ENCODE results near the gene LRMDA. TPM values are rescaled to one million over a fixed set of nuclear protein-coding genes. Genes with fewer than 3 reads are reported as not detected.

LRMDA gene
- total and polyA plus RNA-seq, 2 of the 13 experiments (the other 11 are each of a cell fraction or from before 2014, with no cell fraction given): 13.4 to 22.0 TPM

- TF ChIP-seq ZBTB33 (CRISPR knock-in tag; IDR thresholded peaks at IDR 0.05) (peak; percentile 71), ETS1 (CRISPR knock-in tag; IDR thresholded peaks at IDR 0.05) (0 out of 2 replicates have a peak, but pooled peaks have one; percentile 70), KDM6A (CRISPR knock-in tag; IDR thresholded peaks at IDR 0.05; ENCODE audit: low read depth) (peak; percentile 78), ZNF143 (CRISPR knock-in tag; IDR thresholded peaks at IDR 0.05) (no peak), TSC22D2 (CRISPR knock-in tag; IDR thresholded peaks at IDR 0.05; ENCODE audit: borderline replicate concordance) (peak; percentile 81), FOXP1 (IDR thresholded peaks at IDR 0.05) (no peak), FOXP1 (CRISPR knock-in tag; IDR thresholded peaks at IDR 0.05) (peak; percentile 86), KDM3A (CRISPR knock-in tag; IDR thresholded peaks at IDR 0.05; ENCODE audit: low read depth) (peak; percentile 57; the same call in 1 of the 2 replicates), HDAC6 (IDR thresholded peaks at IDR 0.05; ENCODE audit: low read depth, low read length) (no peak), CTCF (CRISPR knock-in tag; IDR thresholded peaks at IDR 0.05) (no peak), CCAR2 (optimal IDR thresholded peaks at IDR 0.05; ENCODE audit: low read depth, low read length) (no peak), HOXA5 (CRISPR knock-in tag; IDR thresholded peaks at IDR 0.05) (peak; percentile 77; the same call in 1 of the 2 replicates), ZNF879 (CRISPR knock-in tag; IDR thresholded peaks at IDR 0.05) (no peak), ZNF607 (CRISPR knock-in tag; IDR thresholded peaks at IDR 0.05; ENCODE audit: borderline replicate concordance) (peak; percentile 90), ZNF615 (CRISPR knock-in tag; IDR thresholded peaks at IDR 0.05; ENCODE audit: borderline replicate concordance) (0 out of 2 replicates have a peak, but pooled peaks have one; percentile 71), REXO4 (CRISPR knock-in tag; IDR thresholded peaks at IDR 0.05; ENCODE audit: borderline replicate concordance) (no peak), MBNL3 (CRISPR knock-in tag; conservative IDR thresholded peaks at IDR 0.05) (no peak), ZFP1 (CRISPR knock-in tag; IDR thresholded peaks at IDR 0.05) (no peak; the same call in 1 of the 2 replicates), DR1 (CRISPR knock-in tag; IDR thresholded peaks at IDR 0.05) (no peak), ZNF281 (CRISPR knock-in tag; IDR thresholded peaks at IDR 0.05; ENCODE audit: borderline replicate concordance) (peak; percentile 94; the same call in 1 of the 2 replicates), HOXA3 (CRISPR knock-in tag; IDR thresholded peaks at IDR 0.05) (peak; percentile 88), RELA (CRISPR knock-in tag; IDR thresholded peaks at IDR 0.05) (0 out of 2 replicates have a peak, but pooled peaks have one; percentile 58)
Measured at GRCh38 chr10:76024460-76025123, 593.2 kb downstream of the LRMDA start (continued).

Data from HepG2 (cell line).